ENCODE measurements around the gene RBM15B. TPM values are rescaled to one million over a fixed set of nuclear protein-coding genes. Genes with fewer than 3 reads are reported as not detected.

Gene RBM15B
- total and polyA plus RNA-seq, 11 donors = 4.0 to 21.5 (median 15.7) TPM

DNA sequence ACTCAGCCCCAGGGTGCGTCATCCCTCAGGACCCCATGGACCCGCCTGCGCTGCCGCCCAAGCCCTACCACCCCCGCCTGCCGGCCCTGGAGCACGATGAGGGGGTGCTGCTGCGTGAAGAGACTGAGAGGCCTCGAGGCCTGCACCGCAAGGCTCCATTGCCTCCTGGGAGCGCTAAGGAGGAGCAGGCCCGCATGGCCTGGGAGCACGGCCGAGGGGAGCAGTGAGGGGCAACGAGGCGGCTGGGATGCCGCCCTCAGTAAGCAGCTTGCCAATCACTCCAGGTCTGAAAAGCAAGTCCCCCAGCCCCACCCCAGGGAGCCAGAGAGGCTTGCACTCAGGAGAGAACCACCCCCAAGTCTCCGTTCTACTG lies 9.8 kb upstream of the RBM15B start:
- TF ChIP-seq, protein P1, sequence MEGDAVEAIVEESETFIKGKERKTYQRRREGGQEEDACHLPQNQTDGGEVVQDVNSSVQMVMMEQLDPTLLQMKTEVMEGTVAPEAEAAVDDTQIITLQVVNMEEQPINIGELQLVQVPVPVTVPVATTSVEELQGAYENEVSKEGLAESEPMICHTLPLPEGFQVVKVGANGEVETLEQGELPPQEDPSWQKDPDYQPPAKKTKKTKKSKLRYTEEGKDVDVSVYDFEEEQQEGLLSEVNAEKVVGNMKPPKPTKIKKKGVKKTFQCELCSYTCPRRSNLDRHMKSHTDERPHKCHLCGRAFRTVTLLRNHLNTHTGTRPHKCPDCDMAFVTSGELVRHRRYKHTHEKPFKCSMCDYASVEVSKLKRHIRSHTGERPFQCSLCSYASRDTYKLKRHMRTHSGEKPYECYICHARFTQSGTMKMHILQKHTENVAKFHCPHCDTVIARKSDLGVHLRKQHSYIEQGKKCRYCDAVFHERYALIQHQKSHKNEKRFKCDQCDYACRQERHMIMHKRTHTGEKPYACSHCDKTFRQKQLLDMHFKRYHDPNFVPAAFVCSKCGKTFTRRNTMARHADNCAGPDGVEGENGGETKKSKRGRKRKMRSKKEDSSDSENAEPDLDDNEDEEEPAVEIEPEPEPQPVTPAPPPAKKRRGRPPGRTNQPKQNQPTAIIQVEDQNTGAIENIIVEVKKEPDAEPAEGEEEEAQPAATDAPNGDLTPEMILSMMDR (IDR thresholded peaks at IDR 0.05) = no peak
- no peak for TF ChIP-seq POLR2A (IDR thresholded peaks at IDR 0.05)
- H3K27ac ChIP-seq = no peak overlapping the region
- H3K27me3 ChIP-seq = no peaks in the 10 kb centered on the region
- H3K36me3 ChIP-seq = no peaks in the 10 kb centered on the region
- ATAC-seq (no peak), DNase-seq (no peak)
- intact Hi-C loops (cut with DNase I) = loop anchor here in 7 of 10 donors (5.0 to 10.0 kb wide), 7 partner anchors 293 to 1037 kb away; partner anchors contain the start of genes CYB561D2 (in 1 of the 7), DOCK3 (in 1 of the 7), NPRL2 (in 1 of the 7) and RASSF1 (in 1 of the 7)
- 89 to 93% (median 92%) methylated on average over 18 of the region's 18 CpGs for WGBS, 4 donors
- peaks cover 2 to 21% (median 16%) of the 10 kb centered on the region in 12 donors for H3K4me1 ChIP-seq
- no peak overlapping the region for H3K4me3 ChIP-seq
- H3K9me3 ChIP-seq = no peaks in the 10 kb centered on the region

DNA sequence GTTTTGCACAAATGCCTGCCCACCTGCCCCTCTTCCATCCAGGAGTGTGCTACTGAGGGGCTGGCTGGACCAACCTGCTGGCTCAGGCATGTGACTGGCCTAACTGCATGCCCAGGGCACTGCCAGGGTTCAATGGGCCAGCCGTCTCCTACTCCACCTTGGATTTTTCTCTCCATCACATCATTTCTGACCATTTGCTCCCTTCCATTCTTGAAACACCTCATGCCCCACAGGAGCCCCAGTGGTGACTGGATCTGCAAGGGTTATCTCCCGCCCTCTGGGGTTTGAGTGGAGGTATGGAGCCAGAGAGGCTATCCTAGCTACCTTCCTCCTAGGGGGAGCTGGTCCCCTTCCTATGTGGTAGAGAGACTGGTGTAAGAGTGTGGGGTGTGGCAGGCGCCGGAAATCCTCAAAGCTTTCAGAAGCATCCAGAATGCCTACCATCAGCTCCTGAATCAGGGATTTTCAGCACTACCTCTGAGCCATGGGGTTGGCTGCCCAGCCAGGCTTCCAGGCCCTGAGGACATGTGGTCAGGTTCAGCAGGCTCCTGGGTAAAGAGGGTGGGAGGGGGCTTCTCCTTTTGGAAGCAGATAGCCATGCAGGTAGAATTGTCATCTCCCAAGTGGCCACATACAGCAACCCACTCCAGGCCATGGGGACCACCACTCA lies 8.9 kb upstream of the RBM15B start:
- H3K4me1 ChIP-seq = peaks cover 11 to 30% (median 25%) of the 10 kb centered on the region in 12 donors
- DNase-seq (no peak), ATAC-seq (no peak)
- H3K27me3 ChIP-seq = no peaks in the 10 kb centered on the region
- no peak for TF ChIP-seq POLR2A (IDR thresholded peaks at IDR 0.05)
- TF ChIP-seq, protein P1 (IDR thresholded peaks at IDR 0.05) = no peak
- peaks cover 0 to 7% (median under 1%) of the 10 kb centered on the region in 9 donors for H3K36me3 ChIP-seq
- H3K27ac ChIP-seq = no peak overlapping the region
- no peaks in the 10 kb centered on the region for H3K9me3 ChIP-seq
- H3K4me3 ChIP-seq = no peak overlapping the region
- whole genome bisulfite sequencing, 4 donors = 83 to 96% (median 94%) methylated on average over 4 of the region's 4 CpGs
- intact Hi-C loops (cut with DNase I) = loop anchor here in 7 of 10 donors (5.0 to 10.0 kb wide), 7 partner anchors 293 to 1037 kb away; partner anchors contain the start of genes CYB561D2 (in 1 of the 7), DOCK3 (in 1 of the 7), NPRL2 (in 1 of the 7) and RASSF1 (in 1 of the 7)

DNA sequence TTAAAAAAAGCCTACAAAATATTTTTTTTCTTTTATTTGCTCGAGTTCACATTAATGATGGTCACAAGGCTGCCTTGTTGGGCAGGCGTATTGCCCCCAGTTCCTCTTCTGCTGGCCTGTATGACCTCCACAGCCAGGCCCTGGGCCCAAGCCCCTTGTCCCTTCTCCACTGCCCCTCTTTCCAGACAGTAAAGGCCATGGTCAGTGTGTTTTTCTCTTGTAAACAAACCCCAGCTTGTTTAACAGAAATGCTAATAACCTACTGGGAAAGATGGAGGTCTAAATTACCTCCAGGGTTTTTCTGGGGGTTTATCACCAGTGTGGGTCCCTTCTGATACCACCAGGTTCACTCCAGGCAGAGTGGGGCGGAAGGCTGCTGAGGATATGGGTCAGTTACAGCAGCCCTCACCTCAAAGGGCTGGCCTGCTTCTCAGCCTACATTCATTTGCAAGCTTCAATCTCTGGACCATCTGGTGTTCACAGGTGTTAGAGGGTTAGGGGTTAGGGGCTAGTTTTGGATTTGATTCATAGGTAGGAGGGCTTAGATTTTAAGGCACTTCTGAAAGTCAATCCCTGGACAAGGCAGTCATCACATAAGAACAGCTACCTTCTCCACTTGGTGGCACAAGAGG lies 8.0 kb upstream of the RBM15B start:
- TF ChIP-seq, protein P1 (IDR thresholded peaks at IDR 0.05) = no peak
- no peak for TF ChIP-seq POLR2A (IDR thresholded peaks at IDR 0.05)
- 89 to 96% (median 93%) methylated on average over 3 of the region's 3 CpGs for WGBS, 4 donors
- Histone ChIP-seq H3K4me1 (peaks cover 12 to 38% (median 30%) of the 10 kb centered on the region in 12 donors), H3K4me3 (no peak overlapping the region), H3K27me3 (no peaks in the 10 kb centered on the region), H3K9me3 (no peaks in the 10 kb centered on the region), H3K36me3 (peaks cover 0 to 14% (median 9%) of the 10 kb centered on the region in 9 donors), H3K27ac (no peak overlapping the region)
- ATAC-seq (no peak), DNase-seq (no peak)
- intact Hi-C loops (cut with DNase I) = loop anchor here in 7 of 10 donors (5.0 to 10.0 kb wide), 7 partner anchors 292 to 1038 kb away; partner anchors contain the start of genes CYB561D2 (in 1 of the 7), DOCK3 (in 1 of the 7), NPRL2 (in 1 of the 7) and RASSF1 (in 1 of the 7)

Measured in heart left ventricle (tissue), 16 donors.